Activated CD4-positive, alpha-beta T cell treated with anti-CD3 and anti-CD28 coated beads for 1 hour (primary cell): ENCODE results near the gene ZBTB44.
"Not testable (repeated sequence)": the region's sequence is repeated elsewhere in the genome, so short reads cannot be mapped to it uniquely, and the experiment has no call there.

Experiments
- DNase-seq: peaks from one replicate; pipeline ENCODE4 v3.0.0-alpha.2; 2020

The ZBTB44 gene

DNA sequence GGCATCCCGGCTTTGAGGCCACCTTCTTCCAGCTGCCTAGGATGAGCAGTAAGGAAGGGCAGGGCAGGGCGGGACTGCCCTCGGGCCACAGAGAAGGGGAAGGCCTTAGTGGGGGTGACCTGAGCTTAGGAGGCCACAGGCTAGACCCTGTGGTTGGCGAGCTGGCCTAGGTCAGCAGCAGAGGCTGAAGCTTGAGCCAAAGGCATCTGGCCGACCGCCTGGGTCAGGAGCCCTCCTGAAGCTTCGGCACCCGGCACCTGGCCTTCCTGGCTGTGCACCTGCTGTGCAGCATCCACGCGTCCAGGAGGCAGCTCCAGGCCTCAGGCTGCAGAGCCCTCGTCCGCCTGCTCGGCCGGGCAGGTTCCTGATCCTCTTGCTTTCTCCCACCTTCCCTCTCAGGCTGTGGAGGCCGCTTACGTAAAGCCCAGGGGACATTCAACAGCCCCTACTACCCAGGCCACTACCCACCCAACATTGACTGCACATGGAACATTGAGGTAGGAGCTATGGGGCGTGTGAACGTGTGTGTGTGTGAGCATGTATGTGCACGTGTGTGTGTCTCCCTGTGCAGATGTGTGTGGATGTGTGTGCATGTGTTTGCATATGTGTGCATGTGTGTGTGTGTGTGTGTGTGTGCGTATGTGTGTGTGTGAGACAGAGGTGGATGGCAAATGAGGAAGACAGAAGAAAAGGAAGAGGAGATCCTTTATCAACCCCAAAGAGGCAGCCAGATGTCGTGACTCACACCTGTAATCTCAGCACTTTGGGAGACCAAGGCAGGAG is 120.3 kb downstream of the ZBTB44 start:
- no peak for DNase-seq

DNA sequence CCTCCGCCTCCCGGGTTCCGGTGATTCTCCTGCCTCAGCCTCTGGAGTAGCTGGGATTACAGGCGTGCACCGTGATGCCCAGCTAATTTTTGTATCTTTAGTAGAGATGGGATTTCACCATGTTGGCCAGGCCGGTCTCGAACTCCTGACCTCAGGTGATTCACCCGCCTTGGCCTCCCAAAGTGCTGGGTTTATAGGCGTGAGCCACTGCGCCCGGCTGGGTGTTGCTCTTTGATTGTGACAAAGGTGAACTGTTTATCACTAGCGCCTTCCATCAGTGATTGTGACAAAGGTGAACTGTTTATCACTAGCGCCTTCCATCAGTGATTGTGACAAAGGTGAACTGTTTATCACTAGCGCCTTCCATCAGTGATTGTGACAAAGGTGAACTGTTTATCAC is 121.2 kb downstream of the ZBTB44 start:
- not testable (repeated sequence) for DNase-seq

DNA sequence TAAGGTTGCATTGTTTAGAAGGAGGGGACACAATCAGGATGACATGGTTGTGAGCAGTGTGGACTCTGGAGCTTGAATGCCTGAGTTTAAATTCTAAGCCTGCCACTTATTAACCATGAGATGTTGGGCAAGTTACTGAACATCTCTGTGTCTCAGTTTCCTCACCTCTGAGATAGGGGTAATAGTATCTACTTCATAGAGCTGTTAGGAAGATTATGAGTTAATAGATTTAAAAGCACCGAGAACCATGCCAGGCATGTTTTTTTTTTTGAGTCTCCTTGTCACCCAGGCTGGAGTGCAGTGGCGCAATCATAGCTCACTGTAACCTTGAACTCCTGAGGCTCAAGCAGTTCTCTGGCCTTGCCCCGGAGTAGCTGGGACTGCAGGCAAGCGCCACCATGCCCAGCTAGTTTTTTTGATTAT is 121.9 kb downstream of the ZBTB44 start:
- no peak for DNase-seq

DNA sequence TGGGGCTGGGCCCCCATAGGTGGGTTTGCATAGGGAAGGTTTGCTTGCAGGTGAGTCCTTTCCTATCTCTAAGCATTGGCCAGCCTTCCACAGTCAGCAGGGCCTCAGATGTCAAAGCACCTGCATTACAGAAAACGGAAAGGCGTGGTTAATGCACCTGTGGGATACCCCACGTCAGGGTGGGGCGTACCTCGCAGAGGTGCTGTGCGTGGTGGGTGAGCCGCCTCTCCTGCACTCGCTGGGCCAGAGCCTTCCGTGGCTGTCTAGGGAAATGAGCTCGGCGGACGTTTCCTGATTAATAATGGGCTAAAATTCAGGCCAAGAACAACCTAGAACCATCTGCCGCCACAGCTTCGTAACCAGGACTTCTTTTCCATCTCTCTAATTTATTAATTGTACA is 122.8 kb downstream of the ZBTB44 start:
- no peak for DNase-seq

DNA sequence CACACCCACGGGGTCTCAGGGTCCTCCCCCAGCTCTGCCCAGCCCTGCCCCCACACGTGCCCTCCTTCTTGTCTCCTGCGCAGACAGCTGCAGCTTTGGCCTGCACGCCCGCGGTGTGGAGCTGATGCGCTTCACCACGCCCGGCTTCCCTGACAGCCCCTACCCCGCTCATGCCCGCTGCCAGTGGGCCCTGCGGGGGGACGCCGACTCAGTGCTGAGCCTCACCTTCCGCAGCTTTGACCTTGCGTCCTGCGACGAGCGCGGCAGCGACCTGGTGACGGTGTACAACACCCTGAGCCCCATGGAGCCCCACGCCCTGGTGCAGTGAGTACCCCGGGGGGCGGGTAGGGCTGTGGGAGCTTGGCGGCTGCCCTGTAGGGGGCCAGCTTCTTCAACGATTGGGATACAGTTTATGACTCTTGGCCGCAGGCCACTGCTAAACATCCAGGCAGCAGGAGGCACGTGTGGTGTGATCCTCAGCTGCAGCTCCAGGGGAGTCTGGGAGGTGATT is 124.3 kb downstream of the ZBTB44 start:
- DNase-seq, result no peak

DNA sequence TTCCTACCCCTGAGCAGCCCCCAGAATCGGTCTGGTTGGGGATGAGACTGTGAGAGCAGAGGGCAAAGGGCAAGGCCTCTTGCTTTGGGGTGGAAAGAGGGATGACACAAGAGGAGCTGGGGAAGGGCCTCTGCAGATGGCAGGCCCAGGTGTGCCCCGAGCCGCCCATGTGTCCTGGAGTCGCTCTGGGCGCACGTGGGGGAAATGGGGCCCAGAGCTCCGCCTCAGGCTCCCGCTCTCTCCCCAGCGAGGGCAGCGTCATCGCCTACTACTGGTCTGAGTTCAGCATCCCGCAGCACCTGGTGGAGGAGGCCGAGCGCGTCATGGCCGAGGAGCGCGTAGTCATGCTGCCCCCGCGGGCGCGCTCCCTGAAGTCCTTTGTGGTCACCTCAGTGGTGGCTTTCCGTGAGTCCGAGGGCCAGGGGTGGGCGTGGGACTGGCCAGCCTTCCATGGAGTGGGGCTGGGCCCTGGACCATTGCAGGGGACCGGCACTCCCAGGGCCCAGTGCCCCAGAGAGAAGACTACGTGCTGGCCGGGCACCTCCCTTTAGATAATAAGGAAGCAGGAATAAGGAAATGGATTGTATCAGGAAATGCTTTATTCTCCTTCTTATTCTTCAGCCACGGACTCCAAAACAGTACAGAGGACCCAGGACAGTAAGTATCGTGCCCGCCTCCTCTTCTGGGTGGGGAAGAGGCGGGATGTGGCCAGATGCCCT is 125.1 kb downstream of the ZBTB44 start:
- DNase-seq, result no peak

DNA sequence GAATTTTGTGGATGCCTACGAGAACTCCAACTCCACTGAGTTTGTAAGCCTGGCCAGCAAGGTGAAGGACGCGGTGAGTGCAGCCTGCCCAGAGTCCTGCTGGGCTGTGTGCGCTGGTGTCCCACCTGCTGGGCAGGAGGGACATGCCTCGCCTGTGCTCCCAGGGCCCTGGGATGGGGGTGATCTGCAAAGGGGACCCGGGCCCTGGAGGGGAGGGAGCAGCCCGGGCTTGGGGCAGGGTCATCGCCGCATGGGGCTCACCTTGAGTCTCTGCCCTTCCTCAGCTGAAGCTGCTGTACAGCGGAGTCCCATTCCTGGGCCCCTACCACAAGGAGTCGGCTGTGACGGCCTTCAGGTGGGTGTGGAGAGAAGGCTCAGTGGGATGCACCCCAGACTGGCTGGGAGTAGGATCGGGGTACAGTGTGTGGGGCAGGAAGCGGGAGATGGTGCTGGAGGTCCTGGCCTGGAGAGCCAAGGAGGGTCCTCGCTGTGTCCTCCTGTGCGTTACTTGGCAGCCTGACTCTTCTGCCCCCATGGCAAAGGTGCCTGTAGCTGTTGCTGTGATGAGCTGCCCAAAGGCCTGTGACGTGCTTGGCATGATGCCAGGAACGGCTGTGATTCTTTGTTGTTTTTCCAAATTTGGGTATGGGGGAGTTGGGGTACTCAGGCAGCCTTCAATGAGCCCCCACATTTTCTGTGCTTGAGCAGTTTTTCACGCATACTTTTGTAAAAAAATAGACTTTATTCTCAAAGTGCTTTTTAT is 126.0 kb downstream of the ZBTB44 start:
- DNase-seq, result no peak

DNA sequence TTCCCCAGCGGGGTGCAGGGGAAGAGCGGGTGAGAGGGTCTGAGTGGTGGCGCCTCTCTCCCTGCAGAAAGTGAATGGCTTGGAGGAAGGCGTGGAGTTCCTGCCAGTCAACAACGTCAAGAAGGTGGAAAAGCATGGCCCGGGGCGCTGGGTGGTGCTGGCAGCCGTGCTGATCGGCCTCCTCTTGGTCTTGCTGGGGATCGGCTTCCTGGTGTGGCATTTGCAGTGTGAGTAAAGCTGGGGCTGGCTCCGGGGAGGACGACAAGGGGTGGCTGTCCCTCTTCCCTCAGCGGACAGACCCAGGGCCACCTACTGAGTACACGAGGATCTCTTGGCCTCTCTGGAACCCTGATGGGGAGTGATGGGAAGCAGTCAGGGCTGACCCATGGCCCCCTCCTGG is 126.7 kb downstream of the ZBTB44 start:
- DNase-seq, result no peak

DNA sequence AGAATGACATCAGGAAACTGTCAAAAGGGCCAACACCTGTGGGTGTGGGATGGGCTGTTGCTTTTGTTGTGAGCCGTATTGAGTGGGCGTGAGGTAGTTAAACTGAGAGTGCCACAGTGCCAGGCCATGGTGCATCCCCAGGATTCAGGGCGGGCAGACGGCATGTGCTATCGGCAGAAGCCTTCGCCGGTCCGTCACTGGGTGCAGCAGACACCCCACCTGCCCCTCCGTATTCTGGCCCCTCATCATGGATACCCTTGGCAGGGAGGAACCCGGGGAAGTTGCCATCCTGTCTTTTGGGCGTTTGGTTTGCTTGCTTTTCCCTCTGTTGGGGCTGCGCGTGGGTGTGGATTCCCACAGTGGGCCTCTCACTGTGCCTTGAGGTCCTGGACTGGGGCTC is 127.6 kb downstream of the ZBTB44 start:
- no peak for DNase-seq

DNA sequence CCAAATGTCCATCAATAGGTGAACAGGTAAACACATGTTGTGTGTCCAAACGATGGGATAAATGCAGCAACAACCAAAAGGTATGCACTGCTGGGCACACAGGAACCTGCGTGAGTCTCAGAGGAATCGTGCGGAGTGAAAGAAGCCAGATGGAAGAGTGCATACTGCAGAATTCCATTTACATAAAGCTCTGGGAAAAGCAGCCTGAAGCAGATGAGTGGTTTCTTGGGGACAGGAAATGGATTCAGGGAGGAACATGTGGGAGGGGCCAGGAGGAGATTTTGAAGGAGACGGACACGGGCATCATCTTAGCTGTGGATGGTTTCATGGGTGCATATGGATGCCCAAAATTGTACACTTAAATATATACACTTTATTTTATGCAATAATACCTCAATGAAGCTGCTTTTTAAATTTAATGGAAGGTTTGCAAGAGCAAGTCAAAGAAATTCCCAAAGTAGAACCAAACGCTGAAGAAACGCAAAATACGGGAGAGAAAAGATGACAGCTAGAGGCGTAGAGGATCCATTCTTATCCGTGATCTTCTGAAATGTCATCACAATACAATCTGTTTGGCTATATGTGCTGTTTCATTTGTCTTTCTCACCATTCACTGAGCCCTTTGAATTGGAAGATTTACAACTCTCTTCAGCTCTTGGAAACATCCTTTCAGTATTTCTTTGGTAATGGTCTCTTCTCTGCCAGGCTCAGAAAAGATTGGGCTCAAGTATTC is 130.7 kb downstream of the ZBTB44 start:
- DNase-seq, result no peak

DNA sequence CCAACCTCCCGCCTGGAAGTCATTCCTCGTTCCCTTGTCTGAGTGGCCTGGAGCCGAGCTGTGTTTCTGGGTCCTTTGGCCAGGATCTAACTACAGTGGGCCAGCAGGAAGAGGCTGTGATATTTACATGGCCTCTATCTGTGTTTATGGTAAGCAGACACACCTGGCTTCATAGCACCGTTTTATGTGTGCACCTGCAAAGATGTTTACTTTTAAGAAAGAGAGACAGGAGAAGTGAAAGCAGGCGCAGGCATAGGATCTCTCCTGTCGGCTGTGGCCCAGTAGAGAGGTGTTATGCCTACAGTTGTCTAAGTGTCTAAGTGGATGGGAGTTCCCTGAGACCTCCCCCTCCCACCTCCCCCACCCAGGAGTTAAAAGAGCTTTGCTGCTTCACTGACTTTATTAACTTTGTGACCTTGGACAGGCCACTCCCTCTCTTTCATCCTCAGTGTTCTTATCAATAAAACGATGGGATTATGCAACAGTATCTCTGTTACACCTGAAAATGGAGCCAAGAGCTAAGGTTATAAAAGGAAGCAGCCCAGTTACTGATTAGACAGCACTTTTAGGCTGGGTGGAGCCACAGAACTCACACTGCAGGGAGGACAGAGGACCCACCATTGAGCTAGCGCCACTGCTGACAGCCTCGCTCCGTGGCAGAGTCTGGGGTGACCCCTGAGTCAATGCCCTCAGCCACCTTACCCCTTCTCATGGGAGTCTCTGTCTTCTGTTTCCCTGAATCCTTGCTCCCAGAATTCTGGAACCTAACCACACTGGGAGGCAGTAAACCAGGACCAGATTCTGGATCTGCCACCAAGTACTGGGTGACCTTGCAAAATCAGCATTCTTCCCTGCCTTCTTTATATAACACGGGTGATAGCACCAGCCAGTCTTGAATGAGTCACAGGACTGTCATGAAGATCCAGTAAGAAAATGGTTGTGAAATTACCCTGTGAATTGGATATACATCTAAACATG is 133.1 kb downstream of the ZBTB44 start:
- no peak for DNase-seq

DNA sequence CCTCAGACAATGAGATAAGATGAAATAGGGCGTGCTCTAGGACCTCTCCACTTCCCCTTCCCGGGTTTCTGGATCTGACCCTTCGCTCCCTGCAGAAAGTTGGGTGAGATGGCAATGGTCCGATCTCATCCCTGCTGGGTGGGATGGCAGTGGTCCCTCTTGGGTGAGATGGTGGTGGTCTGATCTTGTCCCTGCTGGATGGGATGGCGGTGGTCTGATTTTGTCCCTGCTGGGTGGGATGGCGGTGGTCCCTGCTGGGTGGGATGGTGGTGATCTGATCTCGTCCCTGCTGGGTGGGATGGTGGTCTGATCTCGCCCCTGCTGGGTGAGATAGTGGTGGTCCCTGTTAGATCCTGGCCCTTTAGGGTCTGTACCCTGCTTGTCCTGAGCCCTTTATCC is 133.8 kb downstream of the ZBTB44 start:
- no peak for DNase-seq

DNA sequence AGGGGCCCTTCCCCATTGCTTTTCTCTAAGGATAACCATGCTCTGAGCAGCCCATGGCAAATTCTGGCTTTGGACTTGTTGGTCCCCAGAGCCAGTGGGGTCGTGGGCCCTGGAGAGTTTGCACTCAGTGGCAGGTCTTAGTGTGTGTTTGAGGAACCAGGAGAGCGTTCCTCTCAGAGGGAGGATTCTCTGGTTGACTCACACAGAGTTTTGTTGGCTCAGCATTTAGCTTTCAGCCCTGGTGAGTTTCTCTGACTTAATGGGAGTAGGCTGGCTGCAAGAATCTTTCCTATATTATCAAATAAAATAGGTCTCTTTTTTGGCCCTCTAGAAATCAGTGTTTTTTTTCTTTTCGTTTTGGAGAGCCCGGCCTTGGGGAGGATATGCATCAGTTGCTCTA is 134.2 kb downstream of the ZBTB44 start:
- DNase-seq, result no peak

DNA sequence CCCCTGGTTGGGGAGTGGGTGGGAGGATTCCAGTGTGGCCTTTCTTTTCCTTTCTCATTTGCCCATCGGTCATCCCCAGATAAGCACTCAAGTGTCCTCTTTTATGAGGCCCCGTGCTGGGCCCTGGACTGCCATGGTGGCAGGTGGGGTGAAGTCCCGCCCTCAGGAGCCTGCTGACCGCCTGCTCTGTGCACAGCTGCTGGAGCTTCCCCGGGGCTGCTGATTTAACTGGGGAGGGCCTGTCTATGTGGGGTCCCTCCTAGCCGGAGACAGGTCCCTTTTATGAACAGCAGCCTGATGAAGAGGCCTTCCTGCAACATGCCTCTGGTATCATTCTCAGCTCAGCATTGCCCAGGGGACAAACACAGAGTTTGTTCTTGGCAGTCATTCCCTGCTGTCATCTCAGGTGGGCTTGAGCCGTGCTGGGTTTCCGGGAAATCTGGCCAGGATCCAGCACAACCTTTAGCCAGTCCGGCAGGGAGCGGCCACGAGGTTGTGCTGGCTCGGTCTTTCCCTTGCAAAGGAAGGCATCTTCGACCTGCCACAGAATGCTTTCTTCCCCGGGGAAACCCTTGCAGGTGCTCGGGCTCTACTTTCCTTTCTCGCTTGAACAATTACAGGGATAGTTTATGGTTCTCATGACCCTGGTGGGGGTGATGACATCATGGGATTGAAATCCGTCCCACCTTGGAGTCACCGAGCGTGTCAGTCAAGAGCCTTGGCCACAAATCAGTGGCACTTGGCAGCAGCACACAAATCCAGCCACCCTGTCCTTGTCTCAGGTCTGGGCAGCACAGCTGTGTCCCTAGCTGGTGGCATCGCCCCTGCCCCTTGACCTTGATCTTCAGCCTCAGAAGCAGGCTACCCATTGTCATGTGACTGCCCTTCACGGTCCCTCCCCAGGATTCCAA is 135.1 kb downstream of the ZBTB44 start:
- no peak for DNase-seq

DNA sequence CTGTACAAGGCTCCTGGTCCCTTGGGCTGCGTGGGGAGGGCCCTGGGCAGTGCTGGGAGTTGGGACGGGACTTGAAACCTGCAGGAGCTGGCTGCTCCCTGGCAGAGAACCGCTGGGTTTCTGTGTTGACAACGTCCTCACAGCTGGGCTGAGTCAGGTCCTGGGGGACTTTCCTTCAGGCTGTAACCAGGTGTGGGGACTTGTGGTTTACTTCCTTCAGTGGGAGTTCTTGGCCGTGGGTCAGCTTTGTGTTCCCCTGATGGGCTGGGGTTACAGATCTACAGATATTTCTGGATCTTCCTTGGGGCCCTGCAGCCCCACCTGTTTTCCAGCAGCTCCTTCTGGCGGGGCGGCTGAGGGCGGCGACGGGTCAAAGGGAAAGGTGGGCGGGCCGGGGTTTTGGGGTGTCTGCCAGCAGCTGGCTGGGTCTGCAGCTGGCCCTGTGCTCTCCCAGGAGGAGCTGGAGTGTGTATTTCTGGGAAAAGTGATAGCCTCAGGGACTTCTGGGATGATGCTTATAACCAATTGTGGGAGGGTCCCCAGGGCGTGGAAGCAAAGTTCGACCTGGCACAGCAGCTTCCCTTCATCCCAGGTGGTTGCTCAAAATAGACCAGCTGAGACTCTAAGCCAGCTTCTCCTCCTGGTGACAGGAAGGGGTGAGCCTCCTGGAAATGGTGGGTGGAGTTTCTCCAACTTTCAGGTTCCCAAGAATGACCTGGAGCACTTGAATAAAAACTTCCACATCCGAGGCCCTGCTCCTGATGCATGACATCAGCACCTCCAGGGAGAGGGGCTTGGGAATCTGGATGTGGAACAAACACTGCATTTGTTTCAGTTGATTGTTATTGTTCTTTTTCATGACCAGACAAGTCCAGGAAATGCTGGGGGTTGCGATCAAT is 136.0 kb downstream of the ZBTB44 start:
- DNase-seq, result no peak

DNA sequence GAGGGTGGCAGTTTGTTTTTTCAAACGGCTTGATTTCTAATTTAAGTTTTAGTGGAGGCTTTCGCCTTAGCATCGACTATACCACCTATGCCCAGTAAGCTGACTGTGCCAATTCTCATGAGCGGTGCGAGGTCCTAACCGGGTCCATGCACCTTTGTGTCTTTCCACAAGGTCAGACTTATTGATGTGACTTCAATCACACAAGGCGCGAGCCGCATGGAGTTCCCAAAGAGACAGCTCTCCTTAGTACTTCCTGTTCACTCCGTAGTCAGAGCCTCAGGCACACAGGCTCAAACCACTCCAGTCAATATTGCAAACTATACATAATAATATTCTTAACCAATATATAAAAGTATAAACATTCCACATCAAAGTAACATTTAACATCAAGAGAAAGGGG is 136.9 kb downstream of the ZBTB44 start:
- DNase-seq, result no peak
